Thymus (tissue), 11 donors: ENCODE measurements around the gene TXNDC16. TPM values are rescaled to one million over a fixed set of nuclear protein-coding genes. Genes with fewer than 3 reads are reported as not detected.

Experiments used
- DNase-seq, 9 donors: peaks; one replicate each; pipeline ENCODE4 v3.0.0-alpha.2; 2013; ENCODE audit warnings: low spot score in 9 of 9, low read depth in 6 of 9, missing footprints in 1 of 9
- H3K27ac ChIP-seq, 2 donors: one replicate each; pipeline ENCODE4 v1.5.1; 2013; ENCODE audit warnings: control low read depth in 1 of 2, low read depth in 1 of 2, low read length in 1 of 2, mild to moderate bottlenecking in 1 of 2, moderate library complexity in 1 of 2
- H3K27me3 ChIP-seq, 2 donors: one replicate each; pipeline ENCODE4 v1.5.1; 2013; ENCODE audit warnings: low read length in 1 of 2; ENCODE audit not compliant: control insufficient read depth in 2 of 2, insufficient read depth in 1 of 2
- H3K36me3 ChIP-seq, 2 donors: one replicate each; pipeline ENCODE4 v1.5.1; 2013; ENCODE audit warnings: low read length in 1 of 2, mild to moderate bottlenecking in 1 of 2, moderate library complexity in 1 of 2; ENCODE audit not compliant: control insufficient read depth in 2 of 2, insufficient read depth in 2 of 2
- H3K4me1 ChIP-seq, 2 donors: one replicate each; pipeline ENCODE4 v1.5.1; 2013; ENCODE audit warnings: low read length in 2 of 2; ENCODE audit not compliant: control insufficient read depth in 2 of 2, insufficient read depth in 2 of 2
- H3K4me3 ChIP-seq, 2 donors: one replicate each; pipeline ENCODE4 v1.5.1; 2013; ENCODE audit warnings: low read length in 2 of 2, control low read depth in 1 of 2, mild to moderate bottlenecking in 1 of 2
- H3K9me3 ChIP-seq, 2 donors: one replicate each; pipeline ENCODE4 v1.5.1; 2013; ENCODE audit warnings: low read length in 1 of 2, mild to moderate bottlenecking in 1 of 2; ENCODE audit not compliant: control insufficient read depth in 2 of 2, insufficient read depth in 1 of 2
- WGBS: extraction: QIAGEN DNeasy Blood & Tissue Kit; methylation state at CpG from one replicate; pipeline ENCODE4 v1.1.7; 2013; 5-methylcytosine and 5-hydroxymethylcytosine counted together
- polyA plus RNA-seq: library from polyadenylated mRNA; stranded (reverse); fragments of 200-250 nt; gene quantifications from one replicate; pipeline ENCODE4 v1.2.3, GENCODE V29; 2013
- total RNA-seq: library from RNA; stranded (reverse); fragments of 120-200 nt; gene quantifications from one replicate; pipeline ENCODE4 v1.2.4, GENCODE V29; 2013
- donor health status: healthy.

TXNDC16 gene
- total and polyA plus RNA-seq, 2 donors = 4.1 to 10.2 TPM

GRCh38 chr14:52467515-52468266 lies 84.6 kb downstream of the TXNDC16 start:
- Histone ChIP-seq H3K27ac (no peak overlapping the region), H3K4me1 (no peaks in the 10 kb centered on the region), H3K27me3 (no peaks in the 10 kb centered on the region), H3K9me3 (no peaks in the 10 kb centered on the region), H3K4me3 (no peak overlapping the region), H3K36me3 (peaks cover 0 to 8% of the 10 kb centered on the region in 2 donors)
- WGBS = 90% methylated on average over 7 of the region's 7 CpGs
- DNase-seq = no peak

GRCh38 chr14:52464175-52464574 lies 88.1 kb downstream of the TXNDC16 start:
- 88% methylated on average over 4 of the region's 4 CpGs for WGBS
- H3K36me3 ChIP-seq = peaks cover 2 to 10% of the 10 kb centered on the region in 2 donors
- no peak for DNase-seq
- no peak overlapping the region for H3K4me3 ChIP-seq
- no peaks in the 10 kb centered on the region for H3K4me1 ChIP-seq
- peaks cover 0 to 3% of the 10 kb centered on the region in 2 donors for H3K9me3 ChIP-seq
- no peak overlapping the region for H3K27ac ChIP-seq
- no peaks in the 10 kb centered on the region for H3K27me3 ChIP-seq

GRCh38 chr14:52463375-52463774 lies 88.9 kb downstream of the TXNDC16 start:
- Histone ChIP-seq H3K4me3 (no peak overlapping the region), H3K36me3 (peaks cover 2 to 7% of the 10 kb centered on the region in 2 donors), H3K27me3 (no peaks in the 10 kb centered on the region), H3K27ac (no peak overlapping the region), H3K4me1 (no peaks in the 10 kb centered on the region), H3K9me3 (peaks cover 0 to 3% of the 10 kb centered on the region in 2 donors)
- no peak for DNase-seq
- 80% methylated on average over 3 of the region's 3 CpGs for WGBS

- 100% methylated on average over 1 of the region's 1 CpG for WGBS
- DNase-seq = no peak
- Histone ChIP-seq H3K36me3 (peaks cover 2 to 7% of the 10 kb centered on the region in 2 donors), H3K4me1 (no peaks in the 10 kb centered on the region), H3K27me3 (no peaks in the 10 kb centered on the region), H3K9me3 (peaks cover 0 to 3% of the 10 kb centered on the region in 2 donors), H3K4me3 (no peak overlapping the region), H3K27ac (no peak overlapping the region)
Measured at GRCh38 chr14:52461721-52462120, 90.6 kb downstream of the TXNDC16 start.

GRCh38 chr14:52458721-52459085 lies 93.6 kb downstream of the TXNDC16 start:
- no peak overlapping the region for H3K4me3 ChIP-seq
- peaks cover 8 to 11% of the 10 kb centered on the region in 2 donors for H3K36me3 ChIP-seq
- H3K4me1 ChIP-seq = no peaks in the 10 kb centered on the region
- H3K27ac ChIP-seq = no peak overlapping the region
- DNase-seq = no peak
- H3K9me3 ChIP-seq = peaks cover 0 to 3% of the 10 kb centered on the region in 2 donors
- H3K27me3 ChIP-seq = no peaks in the 10 kb centered on the region
- 57% methylated on average over 1 of the region's 1 CpG for WGBS

GRCh38 chr14:52457411-52457810 lies 94.9 kb downstream of the TXNDC16 start:
- no peak for DNase-seq
- no peaks in the 10 kb centered on the region for H3K27me3 ChIP-seq
- H3K36me3 ChIP-seq = peaks cover 7 to 12% of the 10 kb centered on the region in 2 donors
- peaks cover 0 to 3% of the 10 kb centered on the region in 2 donors for H3K9me3 ChIP-seq
- no peak overlapping the region for H3K27ac ChIP-seq
- no peak overlapping the region for H3K4me3 ChIP-seq
- H3K4me1 ChIP-seq = no peaks in the 10 kb centered on the region

GRCh38 chr14:52455291-52456088 lies 96.8 kb downstream of the TXNDC16 start:
- no peak overlapping the region for H3K4me3 ChIP-seq
- DNase-seq = no peak
- H3K36me3 ChIP-seq = peaks cover 3 to 11% of the 10 kb centered on the region in 2 donors
- no peaks in the 10 kb centered on the region for H3K4me1 ChIP-seq
- 98% methylated on average over 3 of the region's 3 CpGs for WGBS
- H3K27ac ChIP-seq = no peak overlapping the region
- no peaks in the 10 kb centered on the region for H3K9me3 ChIP-seq
- no peaks in the 10 kb centered on the region for H3K27me3 ChIP-seq

GRCh38 chr14:52447236-52447635 lies 105.1 kb downstream of the TXNDC16 start:
- no peak overlapping the region for H3K4me3 ChIP-seq
- no peak overlapping the region for H3K27ac ChIP-seq
- no peak for DNase-seq
- H3K9me3 ChIP-seq = no peaks in the 10 kb centered on the region
- 99% methylated on average over 3 of the region's 3 CpGs for WGBS
- peaks cover 5 to 10% of the 10 kb centered on the region in 2 donors for H3K36me3 ChIP-seq
- H3K27me3 ChIP-seq = no peaks in the 10 kb centered on the region
- H3K4me1 ChIP-seq = no peaks in the 10 kb centered on the region

GRCh38 chr14:52446355-52446754 lies 106.0 kb downstream of the TXNDC16 start:
- H3K27me3 ChIP-seq = no peaks in the 10 kb centered on the region
- H3K9me3 ChIP-seq = no peaks in the 10 kb centered on the region
- H3K27ac ChIP-seq = no peak overlapping the region
- no peak overlapping the region for H3K4me3 ChIP-seq
- DNase-seq = no peak
- no peaks in the 10 kb centered on the region for H3K4me1 ChIP-seq
- H3K36me3 ChIP-seq = peaks cover 5 to 10% of the 10 kb centered on the region in 2 donors
